GM12891 (cell line): Measurements from ENCODE around the gene CASP6.

Experiments used
- PAX5 ChIP-seq: IDR thresholded peaks from 2 replicates; pipeline ENCODE4 v1.6.1; 2011; ENCODE audit warnings: low read length, moderate library complexity, mild to moderate bottlenecking; ENCODE audit not compliant: insufficient read depth, severe bottlenecking
- POLR2A ChIP-seq: IDR thresholded peaks from 2 replicates; pipeline ENCODE4 v1.6.1; 2011; ENCODE audit warnings: low read depth, low read length, control low read depth
- POLR2AphosphoS5 ChIP-seq: IDR thresholded peaks from 2 replicates; pipeline ENCODE4 v1.6.1; 2011; ENCODE audit warnings: low read depth, low read length, control low read depth
- POU2F2 ChIP-seq: IDR thresholded peaks from 2 replicates; pipeline ENCODE4 v1.6.1; 2011; ENCODE audit warnings: low read depth, mild to moderate bottlenecking, control low read depth, low read length, moderate library complexity
- SPI1 ChIP-seq: IDR thresholded peaks from 2 replicates; pipeline ENCODE4 v1.6.1; 2011; ENCODE audit warnings: low read depth, low read length, control low read depth
- TAF1 ChIP-seq: IDR thresholded peaks from 2 replicates; pipeline ENCODE4 v1.6.1; 2011; ENCODE audit warnings: low read depth, low read length, control low read depth

DNA sequence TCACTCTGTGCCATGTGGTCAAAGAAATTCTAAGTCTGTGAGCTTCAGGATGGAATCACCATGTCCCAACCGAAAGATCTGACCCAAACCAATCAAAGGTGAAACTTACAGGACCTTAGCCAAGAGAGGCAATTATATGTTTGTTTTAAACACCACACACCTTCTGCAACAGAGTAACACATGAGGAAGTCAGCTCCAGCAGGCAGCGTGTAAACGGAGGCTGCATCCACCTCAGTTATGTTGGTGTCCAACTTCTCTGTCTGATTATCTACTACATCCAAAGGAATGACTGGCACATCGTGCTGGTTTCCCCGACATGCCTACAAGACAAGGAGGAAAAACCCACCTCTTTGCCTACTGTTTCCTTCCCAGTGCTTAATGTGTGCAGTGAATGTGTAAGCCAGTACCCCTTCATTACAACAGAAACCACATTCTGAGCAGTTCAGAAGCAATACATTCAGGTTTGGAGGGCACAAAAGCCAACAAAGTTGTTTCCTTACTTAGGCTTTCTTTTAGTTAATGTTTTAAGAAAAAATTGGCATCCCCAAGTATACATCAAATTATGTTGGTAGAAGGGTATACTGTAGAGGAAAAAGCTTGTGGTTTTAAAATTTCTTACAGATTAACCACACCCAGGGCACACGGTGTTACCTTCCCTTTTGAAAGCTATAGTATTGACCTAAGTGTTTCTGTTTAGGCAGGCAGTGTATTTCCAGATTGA is 12.4 kb downstream of the CASP6 start:
- TF ChIP-seq POLR2A: no peak
- no peak for TF ChIP-seq POLR2AphosphoS5
- TF ChIP-seq TAF1: no peak
- no peak for TF ChIP-seq SPI1
- TF ChIP-seq POU2F2: no peak
- no peak for TF ChIP-seq PAX5
